GM10266 (cell line): ENCODE measurements around the gene HOXD3.

Source experiments
- DNase-seq: peaks from one replicate; pipeline ENCODE4 v3.0.0; 2012; ENCODE audit errors: extremely low spot score
- TF ChIP-seq, protein P1 (sequence below): IDR thresholded peaks from 2 replicates; pipeline ENCODE4 v1.5.1; 2012; ENCODE audit warnings: mild to moderate bottlenecking, low read depth; ENCODE audit not compliant: control insufficient read depth, insufficient read depth; ENCODE audit errors: missing control alignments

HOXD3 gene

DNA sequence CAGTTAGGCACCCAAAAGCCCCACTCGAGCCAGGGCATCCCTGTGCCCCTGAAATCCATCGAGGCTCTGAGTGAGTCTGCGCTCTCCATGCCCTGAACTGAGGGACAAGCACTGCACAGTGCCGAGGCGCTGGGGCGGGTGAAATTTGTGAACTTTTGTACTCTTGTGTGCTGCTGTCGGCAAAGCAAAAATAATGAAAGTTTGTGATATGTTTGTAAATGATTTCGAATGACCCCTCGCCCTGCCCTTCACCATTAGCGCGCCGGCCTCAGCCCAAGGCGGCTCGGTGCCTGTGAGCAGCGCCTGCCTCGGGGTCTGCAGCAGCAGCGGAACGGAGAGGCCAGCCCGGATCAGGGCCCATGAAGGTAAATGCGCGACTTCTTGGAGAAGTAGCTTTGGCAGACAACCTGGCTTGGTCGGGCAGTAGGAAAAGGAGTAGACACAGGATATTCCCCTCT lies 7.6 kb upstream of the HOXD3 start:
- no peak for DNase-seq
- TF ChIP-seq, protein P1, sequence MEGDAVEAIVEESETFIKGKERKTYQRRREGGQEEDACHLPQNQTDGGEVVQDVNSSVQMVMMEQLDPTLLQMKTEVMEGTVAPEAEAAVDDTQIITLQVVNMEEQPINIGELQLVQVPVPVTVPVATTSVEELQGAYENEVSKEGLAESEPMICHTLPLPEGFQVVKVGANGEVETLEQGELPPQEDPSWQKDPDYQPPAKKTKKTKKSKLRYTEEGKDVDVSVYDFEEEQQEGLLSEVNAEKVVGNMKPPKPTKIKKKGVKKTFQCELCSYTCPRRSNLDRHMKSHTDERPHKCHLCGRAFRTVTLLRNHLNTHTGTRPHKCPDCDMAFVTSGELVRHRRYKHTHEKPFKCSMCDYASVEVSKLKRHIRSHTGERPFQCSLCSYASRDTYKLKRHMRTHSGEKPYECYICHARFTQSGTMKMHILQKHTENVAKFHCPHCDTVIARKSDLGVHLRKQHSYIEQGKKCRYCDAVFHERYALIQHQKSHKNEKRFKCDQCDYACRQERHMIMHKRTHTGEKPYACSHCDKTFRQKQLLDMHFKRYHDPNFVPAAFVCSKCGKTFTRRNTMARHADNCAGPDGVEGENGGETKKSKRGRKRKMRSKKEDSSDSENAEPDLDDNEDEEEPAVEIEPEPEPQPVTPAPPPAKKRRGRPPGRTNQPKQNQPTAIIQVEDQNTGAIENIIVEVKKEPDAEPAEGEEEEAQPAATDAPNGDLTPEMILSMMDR = no peak

DNA sequence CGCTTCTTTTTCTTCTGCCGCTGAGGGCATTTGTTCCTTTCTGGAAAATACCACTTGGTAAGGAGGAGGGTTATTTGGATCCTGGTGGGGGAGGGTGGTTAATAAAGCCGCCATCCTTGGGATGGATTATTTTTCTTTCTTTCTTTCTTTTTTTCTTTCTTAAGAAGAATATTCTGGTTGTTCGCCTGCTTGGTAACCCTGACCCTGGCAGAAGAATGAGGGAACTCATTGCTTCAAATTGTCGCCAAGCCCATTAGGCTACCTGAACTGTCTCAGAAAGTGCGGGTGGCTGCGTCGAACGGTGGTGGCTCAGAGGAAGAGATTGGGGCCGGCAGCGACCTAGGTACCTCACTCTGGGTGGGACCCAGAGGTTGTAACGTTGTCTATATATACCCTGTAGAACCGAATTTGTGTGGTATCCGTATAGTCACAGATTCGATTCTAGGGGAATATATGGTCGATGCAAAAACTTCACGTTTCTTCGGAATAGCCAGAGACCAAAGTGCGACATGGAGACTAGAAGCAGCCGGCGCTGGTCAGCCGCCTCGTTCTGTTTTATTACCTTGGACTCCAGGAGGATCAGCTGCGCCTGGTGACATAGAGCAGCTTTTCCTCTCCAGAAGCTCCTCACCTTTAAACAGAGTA lies 7.0 kb upstream of the HOXD3 start:
- DNase-seq = no peak
- TF ChIP-seq, protein P1 = no peak

DNA sequence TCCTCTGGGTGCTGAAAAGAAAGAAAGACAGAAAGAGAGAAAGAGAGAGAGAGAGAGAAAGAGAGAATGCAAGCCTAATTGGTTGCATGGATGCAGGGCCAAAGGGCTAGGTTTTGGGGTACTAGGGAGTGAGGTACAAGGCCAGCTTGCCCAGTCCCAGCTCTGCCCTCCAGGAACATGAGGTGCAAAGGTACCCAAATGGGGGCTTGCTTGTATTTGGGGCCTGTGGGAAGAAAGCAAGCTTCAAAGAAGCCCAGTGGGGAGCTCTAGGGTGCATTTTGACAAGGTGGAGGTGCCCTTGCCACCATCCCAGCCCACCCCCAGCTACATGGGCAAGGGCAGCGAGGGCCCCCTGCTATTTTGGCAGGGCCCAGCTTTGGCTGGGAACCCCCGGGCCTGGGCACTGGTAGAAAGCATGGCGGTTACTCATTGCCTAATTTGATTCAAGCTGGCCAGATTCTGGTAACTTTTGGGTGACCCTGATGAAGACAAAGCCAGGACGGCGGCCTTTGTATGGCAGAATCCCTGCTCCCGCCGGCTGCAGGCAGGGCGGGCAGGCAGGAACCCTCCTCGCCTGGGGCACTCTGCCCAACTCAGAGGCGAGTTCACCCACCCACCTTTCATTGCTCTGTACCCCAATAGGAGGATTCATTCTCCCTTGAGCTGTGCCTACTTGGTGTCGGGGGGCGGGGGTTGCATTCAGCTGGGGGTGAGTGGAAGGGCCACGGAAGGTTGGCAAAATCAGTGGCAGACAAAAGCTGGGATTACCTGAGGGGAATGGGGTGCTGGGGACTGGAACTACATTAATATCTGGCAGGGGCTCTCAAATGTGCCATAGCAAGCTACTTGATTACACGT lies 6.3 kb upstream of the HOXD3 start:
- no peak for DNase-seq
- TF ChIP-seq, protein P1 = no peak

DNA sequence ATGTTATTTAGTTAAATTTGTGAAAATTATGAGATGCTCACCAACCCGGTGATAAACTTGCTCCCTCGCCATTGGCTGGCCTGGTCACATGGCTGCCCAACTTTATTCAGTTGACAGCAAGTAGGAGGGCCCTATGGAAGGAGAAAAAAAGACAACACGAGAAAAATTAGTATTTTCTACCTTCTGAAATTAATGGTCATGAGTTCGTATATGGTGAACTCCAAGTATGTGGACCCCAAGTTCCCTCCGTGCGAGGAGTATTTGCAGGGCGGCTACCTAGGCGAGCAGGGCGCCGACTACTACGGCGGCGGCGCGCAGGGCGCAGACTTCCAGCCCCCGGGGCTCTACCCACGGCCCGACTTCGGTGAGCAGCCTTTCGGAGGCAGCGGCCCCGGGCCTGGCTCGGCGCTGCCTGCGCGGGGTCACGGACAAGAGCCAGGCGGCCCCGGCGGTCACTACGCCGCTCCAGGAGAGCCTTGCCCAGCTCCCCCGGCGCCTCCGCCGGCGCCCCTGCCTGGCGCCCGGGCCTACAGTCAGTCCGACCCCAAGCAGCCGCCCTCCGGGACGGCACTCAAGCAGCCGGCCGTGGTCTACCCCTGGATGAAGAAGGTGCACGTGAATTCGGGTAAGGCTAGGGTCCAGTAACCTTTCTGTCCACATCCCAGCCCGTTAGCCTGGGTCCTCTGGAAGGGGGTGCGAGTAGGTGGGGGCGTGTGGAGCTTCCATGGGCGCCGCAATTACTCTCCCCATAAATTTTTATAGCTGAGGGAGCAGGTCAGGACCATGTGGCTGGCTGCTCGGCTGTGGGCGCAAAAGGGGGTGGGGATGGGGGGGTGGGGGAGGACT lies 5.4 kb upstream of the HOXD3 start, which contains the start of gene HOXD4:
Gene HOXD4, plus strand, starts transcription at position 109 of the 846 bp plus-strand sequence. Its CDS starts 84 bp downstream, at position 193.
- TF ChIP-seq, protein P1 = no peak
- DNase-seq = no peak

DNA sequence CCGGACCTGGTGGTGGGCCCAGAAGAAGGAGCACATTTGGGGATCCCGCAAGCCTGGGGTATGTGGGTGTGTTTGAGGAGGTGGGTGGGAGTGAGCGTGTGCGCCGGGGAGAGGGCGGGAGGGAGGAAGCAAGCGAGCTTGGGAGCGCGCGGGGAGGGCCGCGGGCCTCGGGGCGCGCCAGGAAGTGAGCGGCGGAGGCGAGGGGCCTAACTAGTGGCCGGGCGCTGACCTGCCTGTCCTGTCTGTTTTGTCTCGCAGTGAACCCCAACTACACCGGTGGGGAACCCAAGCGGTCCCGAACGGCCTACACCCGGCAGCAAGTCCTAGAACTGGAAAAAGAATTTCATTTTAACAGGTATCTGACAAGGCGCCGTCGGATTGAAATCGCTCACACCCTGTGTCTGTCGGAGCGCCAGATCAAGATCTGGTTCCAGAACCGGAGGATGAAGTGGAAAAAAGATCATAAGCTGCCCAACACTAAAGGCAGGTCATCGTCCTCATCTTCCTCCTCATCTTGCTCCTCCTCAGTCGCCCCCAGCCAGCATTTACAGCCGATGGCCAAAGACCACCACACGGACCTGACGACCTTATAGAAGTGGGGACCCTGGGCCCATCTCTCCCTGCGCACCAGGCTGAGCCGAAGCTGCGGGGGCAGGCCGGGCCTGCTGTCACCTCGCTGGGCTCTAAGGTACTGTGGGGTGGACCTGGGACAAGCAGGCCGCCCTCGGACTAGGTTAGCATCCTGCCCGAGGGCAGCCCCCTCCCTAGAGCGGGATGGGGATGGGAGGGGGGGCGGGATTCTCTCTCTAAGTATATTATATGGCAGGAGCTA lies 4.5 kb upstream of the HOXD3 start:
- TF ChIP-seq, protein P1 = no peak
- DNase-seq = no peak

DNA sequence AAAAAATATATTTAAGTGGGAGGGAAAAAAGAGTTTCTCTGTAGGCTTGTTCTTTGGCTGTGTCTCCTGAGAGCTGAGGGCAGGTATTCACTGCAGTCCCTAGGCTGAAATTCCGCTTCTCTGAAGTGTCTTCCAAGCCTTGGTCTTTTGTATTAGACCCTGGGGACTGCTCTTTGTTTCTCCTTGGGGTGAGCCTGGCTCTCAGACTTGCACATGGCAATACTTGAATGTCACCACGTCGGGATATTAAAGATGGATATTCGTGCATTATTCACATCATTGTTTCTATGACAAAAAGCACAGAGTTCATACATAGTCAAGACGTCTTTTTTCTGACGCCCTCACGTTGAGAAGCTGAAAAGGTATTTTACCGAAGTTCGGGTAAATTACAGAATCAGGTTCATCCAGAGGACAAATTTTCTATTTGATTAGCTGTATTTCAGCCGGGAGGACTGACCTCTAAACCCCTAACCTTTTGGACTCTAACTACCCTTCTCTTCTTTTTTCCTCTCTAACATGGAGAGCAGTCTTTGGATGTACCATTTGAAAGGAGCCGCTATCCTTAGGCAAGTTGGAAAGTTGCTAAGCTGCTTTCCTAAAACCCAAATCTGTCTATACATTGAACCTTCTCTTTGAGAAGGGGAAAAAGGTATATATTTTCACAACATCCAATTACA lies 2.4 kb upstream of the HOXD3 start:
- TF ChIP-seq, protein P1 = no peak
- no peak for DNase-seq
